HL-60 (cell line): ENCODE results near the gene DNAAF9.

Experiments used
- DNase-seq, 2 experiments: peaks; one replicate each; pipeline ENCODE4 v3.0.0-alpha.2; 2010 to 2020; ENCODE audit warnings: low read depth in 1 of 2, low spot score in 1 of 2
- H3K27ac ChIP-seq: fragments of 250-450 bp; sonication (Bioruptor Pico); replicated peaks from 2 replicates; pipeline ENCODE4 v1.5.1; 2020; ENCODE audit warnings: mild to moderate bottlenecking, moderate library complexity
- H3K27me3 ChIP-seq: fragments of 250-450 bp; sonication (Bioruptor Pico); 2 replicates; pipeline ENCODE4 v1.5.1; 2021; ENCODE audit warnings: mild to moderate bottlenecking, moderate library complexity; ENCODE audit not compliant: insufficient read depth, poor library complexity, severe bottlenecking
- H3K4me3 ChIP-seq: replicated peaks from 2 replicates; pipeline ENCODE4 v1.5.1; 2011; ENCODE audit warnings: mild to moderate bottlenecking, control low read depth, low read length; ENCODE audit not compliant: insufficient read depth
- GABPA ChIP-seq: IDR thresholded peaks from 2 replicates; pipeline ENCODE4 v1.6.1; 2012; ENCODE audit warnings: low read depth
- POLR2AphosphoS5 ChIP-seq: IDR thresholded peaks from 2 replicates; pipeline ENCODE4 v1.6.1; 2012; ENCODE audit warnings: low read depth
- SPI1 ChIP-seq: IDR thresholded peaks from 2 replicates; pipeline ENCODE4 v1.6.1; 2012; ENCODE audit warnings: low read depth, mild to moderate bottlenecking, borderline replicate concordance
- TF ChIP-seq, protein P1 (sequence below): IDR thresholded peaks from 2 replicates; pipeline ENCODE4 v1.6.1; 2012; ENCODE audit warnings: low read depth; ENCODE audit not compliant: insufficient replicate concordance
- TF ChIP-seq, protein P2 (sequence below): IDR thresholded peaks from one replicate; pipeline ENCODE4 v1.5.1; 2011; ENCODE audit warnings: low read length, control low read depth, inconsistent platforms; ENCODE audit not compliant: insufficient read depth

Gene DNAAF9

GRCh38 chr20:3371754-3372153 is 35.7 kb downstream of the DNAAF9 start:
- DNase-seq, result peak; percentile 5 to 27
- Histone ChIP-seq H3K27me3 (no peaks in the 10 kb centered on the region), H3K27ac (no peak overlapping the region), H3K4me3 (no peak overlapping the region)
- TF ChIP-seq POLR2AphosphoS5, result no peak
- TF ChIP-seq SPI1, result no peak

DNA sequence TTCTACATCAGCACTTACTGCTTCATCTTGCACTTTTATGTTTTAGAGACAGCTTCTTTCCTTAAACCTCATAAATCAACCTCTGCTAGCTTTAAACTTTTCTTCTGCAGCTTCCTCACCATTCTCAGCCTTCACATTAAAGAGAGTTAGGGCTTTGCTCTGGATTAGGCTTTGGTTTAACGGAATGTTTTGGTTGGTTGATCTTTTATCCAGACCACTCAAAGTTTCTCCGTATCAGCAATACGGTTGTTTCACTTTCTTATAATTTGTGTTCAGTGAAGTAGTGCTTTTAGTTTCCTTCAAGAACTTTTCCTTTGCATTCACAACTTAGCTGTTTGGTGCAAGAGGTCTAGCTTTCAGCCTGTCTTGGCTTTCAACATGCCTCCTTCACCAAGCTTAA is 40.4 kb downstream of the DNAAF9 start:
- DNase-seq, result no peak
- Histone ChIP-seq H3K27ac (no peak overlapping the region), H3K27me3 (no peaks in the 10 kb centered on the region), H3K4me3 (no peak overlapping the region)
- TF ChIP-seq SPI1, result no peak
- TF ChIP-seq, protein P1, sequence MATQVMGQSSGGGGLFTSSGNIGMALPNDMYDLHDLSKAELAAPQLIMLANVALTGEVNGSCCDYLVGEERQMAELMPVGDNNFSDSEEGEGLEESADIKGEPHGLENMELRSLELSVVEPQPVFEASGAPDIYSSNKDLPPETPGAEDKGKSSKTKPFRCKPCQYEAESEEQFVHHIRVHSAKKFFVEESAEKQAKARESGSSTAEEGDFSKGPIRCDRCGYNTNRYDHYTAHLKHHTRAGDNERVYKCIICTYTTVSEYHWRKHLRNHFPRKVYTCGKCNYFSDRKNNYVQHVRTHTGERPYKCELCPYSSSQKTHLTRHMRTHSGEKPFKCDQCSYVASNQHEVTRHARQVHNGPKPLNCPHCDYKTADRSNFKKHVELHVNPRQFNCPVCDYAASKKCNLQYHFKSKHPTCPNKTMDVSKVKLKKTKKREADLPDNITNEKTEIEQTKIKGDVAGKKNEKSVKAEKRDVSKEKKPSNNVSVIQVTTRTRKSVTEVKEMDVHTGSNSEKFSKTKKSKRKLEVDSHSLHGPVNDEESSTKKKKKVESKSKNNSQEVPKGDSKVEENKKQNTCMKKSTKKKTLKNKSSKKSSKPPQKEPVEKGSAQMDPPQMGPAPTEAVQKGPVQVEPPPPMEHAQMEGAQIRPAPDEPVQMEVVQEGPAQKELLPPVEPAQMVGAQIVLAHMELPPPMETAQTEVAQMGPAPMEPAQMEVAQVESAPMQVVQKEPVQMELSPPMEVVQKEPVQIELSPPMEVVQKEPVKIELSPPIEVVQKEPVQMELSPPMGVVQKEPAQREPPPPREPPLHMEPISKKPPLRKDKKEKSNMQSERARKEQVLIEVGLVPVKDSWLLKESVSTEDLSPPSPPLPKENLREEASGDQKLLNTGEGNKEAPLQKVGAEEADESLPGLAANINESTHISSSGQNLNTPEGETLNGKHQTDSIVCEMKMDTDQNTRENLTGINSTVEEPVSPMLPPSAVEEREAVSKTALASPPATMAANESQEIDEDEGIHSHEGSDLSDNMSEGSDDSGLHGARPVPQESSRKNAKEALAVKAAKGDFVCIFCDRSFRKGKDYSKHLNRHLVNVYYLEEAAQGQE, result no peak
- TF ChIP-seq, protein P2, sequence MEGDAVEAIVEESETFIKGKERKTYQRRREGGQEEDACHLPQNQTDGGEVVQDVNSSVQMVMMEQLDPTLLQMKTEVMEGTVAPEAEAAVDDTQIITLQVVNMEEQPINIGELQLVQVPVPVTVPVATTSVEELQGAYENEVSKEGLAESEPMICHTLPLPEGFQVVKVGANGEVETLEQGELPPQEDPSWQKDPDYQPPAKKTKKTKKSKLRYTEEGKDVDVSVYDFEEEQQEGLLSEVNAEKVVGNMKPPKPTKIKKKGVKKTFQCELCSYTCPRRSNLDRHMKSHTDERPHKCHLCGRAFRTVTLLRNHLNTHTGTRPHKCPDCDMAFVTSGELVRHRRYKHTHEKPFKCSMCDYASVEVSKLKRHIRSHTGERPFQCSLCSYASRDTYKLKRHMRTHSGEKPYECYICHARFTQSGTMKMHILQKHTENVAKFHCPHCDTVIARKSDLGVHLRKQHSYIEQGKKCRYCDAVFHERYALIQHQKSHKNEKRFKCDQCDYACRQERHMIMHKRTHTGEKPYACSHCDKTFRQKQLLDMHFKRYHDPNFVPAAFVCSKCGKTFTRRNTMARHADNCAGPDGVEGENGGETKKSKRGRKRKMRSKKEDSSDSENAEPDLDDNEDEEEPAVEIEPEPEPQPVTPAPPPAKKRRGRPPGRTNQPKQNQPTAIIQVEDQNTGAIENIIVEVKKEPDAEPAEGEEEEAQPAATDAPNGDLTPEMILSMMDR, result no peak
- TF ChIP-seq POLR2AphosphoS5, result no peak
- TF ChIP-seq GABPA, result no peak

- H3K4me3 ChIP-seq, result no peak overlapping the region
- TF ChIP-seq, protein P1, result no peak
- no peak for TF ChIP-seq SPI1
- TF ChIP-seq POLR2AphosphoS5, result no peak
- TF ChIP-seq, protein P2, result no peak
- TF ChIP-seq GABPA, result no peak
- H3K27me3 ChIP-seq, result no peaks in the 10 kb centered on the region
- H3K27ac ChIP-seq, result no peak overlapping the region
- DNase-seq, result no peak
Observed at GRCh38 chr20:3364323-3365013, 43.0 kb downstream of the DNAAF9 start.

GRCh38 chr20:3360752-3361151 is 46.7 kb downstream of the DNAAF9 start:
- Histone ChIP-seq H3K27ac (no peak overlapping the region), H3K27me3 (no peaks in the 10 kb centered on the region), H3K4me3 (no peak overlapping the region)
- TF ChIP-seq SPI1 (no peak), POLR2AphosphoS5 (no peak), GABPA (no peak)
- TF ChIP-seq, protein P1, result no peak
- TF ChIP-seq, protein P2, result no peak
- DNase-seq, result no peak
